ENCODE measurements around the gene SLC25A30. TPM values are rescaled to one million over a fixed set of nuclear protein-coding genes. Genes with fewer than 3 reads are reported as not detected.
A peak's percentile ranks its signal among the peaks of the same experiment; 100 is the strongest.

The SLC25A30 gene
- total and polyA plus RNA-seq, 2 experiments from 2014 or later = 4.5 to 10.2 TPM

- peak overlapping the region; percentile 56 for H3K4me2 ChIP-seq (ENCODE audit: unreplicated experiment)
- no peaks in the 10 kb centered on the region for H3K79me2 ChIP-seq (ENCODE audit: insufficient read depth)
- H3K9ac ChIP-seq = no peak overlapping the region
- no peak for TF ChIP-seq EZH2phosphoT487 (IDR thresholded peaks at IDR 0.05; ENCODE audit: insufficient read depth, low read depth)
- TF ChIP-seq EZH2 (IDR thresholded peaks at IDR 0.05; ENCODE audit: insufficient read depth, poor library complexity, severe bottlenecking) = no peak
- H3K9me3 ChIP-seq (ENCODE audit: low read depth) = no peaks in the 10 kb centered on the region
- H3K27me3 ChIP-seq (replicated peaks; ENCODE audit: insufficient read depth) = no peaks in the 10 kb centered on the region
- peak; percentile 84 for DNase-seq
- WGBS, 2 experiments (ENCODE audit: low coverage in 1 of 2, low lambda C conversion rate in 2 of 2, missing lambda C conversion rate in 2 of 2) = 19 to 21% methylated on average over 30 of the region's 30 CpGs
- peak overlapping the region; percentile 21; the same call in 1 of the 2 replicates for H3K4me3 ChIP-seq
- H3F3A ChIP-seq (ENCODE audit: insufficient read depth) = peaks cover 3% of the 10 kb centered on the region; the same call in 1 of the 2 replicates
- no peaks in the 10 kb centered on the region for H3K9me2 ChIP-seq (ENCODE audit: insufficient read depth)
- H3K4me1 ChIP-seq (ENCODE audit: insufficient read depth) = 0 out of 2 replicates have a peak, but pooled peaks cover 8% of the 10 kb centered on the region
- in situ Hi-C loops (cut with MboI) = no loop called here
- H2AFZ ChIP-seq = peak overlapping the region; percentile 54; the same call in 1 of the 2 replicates
- no peaks in the 10 kb centered on the region for H4K20me1 ChIP-seq (ENCODE audit: insufficient read depth)
- no peaks in the 10 kb centered on the region for H3K36me3 ChIP-seq (ENCODE audit: low read depth)
- no peak overlapping the region for H3K27ac ChIP-seq
Measured at GRCh38 chr13:45370922-45371406, 47.2 kb downstream of the SLC25A30 start.

- Histone ChIP-seq H3K79me2 (ENCODE audit: insufficient read depth) (no peaks in the 10 kb centered on the region), H3K9me2 (ENCODE audit: insufficient read depth) (no peaks in the 10 kb centered on the region), H3F3A (ENCODE audit: insufficient read depth) (peaks cover 3% of the 10 kb centered on the region; the same call in 1 of the 2 replicates), H3K4me3 (no peak overlapping the region), H3K9me3 (ENCODE audit: low read depth) (no peaks in the 10 kb centered on the region), H2AFZ (no peak overlapping the region), H3K36me3 (ENCODE audit: low read depth) (no peaks in the 10 kb centered on the region), H3K4me1 (ENCODE audit: insufficient read depth) (0 out of 2 replicates have a peak, but pooled peaks cover 8% of the 10 kb centered on the region), H4K20me1 (ENCODE audit: insufficient read depth) (no peaks in the 10 kb centered on the region), H3K27ac (no peak overlapping the region), H3K27me3 (replicated peaks; ENCODE audit: insufficient read depth) (no peaks in the 10 kb centered on the region), H3K9ac (no peak overlapping the region), H3K4me2 (ENCODE audit: unreplicated experiment) (no peak overlapping the region)
- no peak for DNase-seq
- in situ Hi-C loops (cut with MboI) = no loop called here
- TF ChIP-seq EZH2phosphoT487 (IDR thresholded peaks at IDR 0.05; ENCODE audit: insufficient read depth, low read depth) = no peak
- no peak for TF ChIP-seq EZH2 (IDR thresholded peaks at IDR 0.05; ENCODE audit: insufficient read depth, poor library complexity, severe bottlenecking)
- 93 to 100% methylated on average over 4 of the region's 4 CpGs for WGBS, 2 experiments (ENCODE audit: low coverage in 1 of 2, low lambda C conversion rate in 2 of 2, missing lambda C conversion rate in 2 of 2)
Measured at GRCh38 chr13:45369116-45369515, 49.1 kb downstream of the SLC25A30 start.

- H3K9ac ChIP-seq = no peak overlapping the region
- H3K27ac ChIP-seq = no peak overlapping the region
- H3K9me2 ChIP-seq (ENCODE audit: insufficient read depth) = no peaks in the 10 kb centered on the region
- H3K36me3 ChIP-seq (ENCODE audit: low read depth) = no peaks in the 10 kb centered on the region
- H3K79me2 ChIP-seq (ENCODE audit: insufficient read depth) = no peaks in the 10 kb centered on the region
- no peaks in the 10 kb centered on the region for H3K27me3 ChIP-seq (replicated peaks; ENCODE audit: insufficient read depth)
- TF ChIP-seq EZH2phosphoT487 (IDR thresholded peaks at IDR 0.05; ENCODE audit: insufficient read depth, low read depth) (no peak), EZH2 (IDR thresholded peaks at IDR 0.05; ENCODE audit: insufficient read depth, poor library complexity, severe bottlenecking) (no peak)
- H3K4me2 ChIP-seq (ENCODE audit: unreplicated experiment) = no peak overlapping the region
- no peaks in the 10 kb centered on the region for H3K9me3 ChIP-seq (ENCODE audit: low read depth)
- H3K4me3 ChIP-seq = no peak overlapping the region
- in situ Hi-C loops (cut with MboI) = no loop called here
- no peaks in the 10 kb centered on the region for H4K20me1 ChIP-seq (ENCODE audit: insufficient read depth)
- H2AFZ ChIP-seq = no peak overlapping the region
- H3F3A ChIP-seq (ENCODE audit: insufficient read depth) = peaks cover 3% of the 10 kb centered on the region; the same call in 1 of the 2 replicates
- WGBS, 2 experiments (ENCODE audit: low coverage in 1 of 2, low lambda C conversion rate in 2 of 2, missing lambda C conversion rate in 2 of 2) = 63 to 68% methylated on average over 3 of the region's 3 CpGs
- H3K4me1 ChIP-seq (ENCODE audit: insufficient read depth) = 0 out of 2 replicates have a peak, but pooled peaks cover 8% of the 10 kb centered on the region
- no peak for DNase-seq
Measured at GRCh38 chr13:45368571-45368970, 49.6 kb downstream of the SLC25A30 start.

- Histone ChIP-seq H3K4me2 (ENCODE audit: unreplicated experiment) (no peak overlapping the region), H3K27ac (peak overlapping the region; percentile 47; the same call in 1 of the 2 replicates), H3K9me2 (ENCODE audit: insufficient read depth) (no peaks in the 10 kb centered on the region), H3K27me3 (replicated peaks; ENCODE audit: insufficient read depth) (no peaks in the 10 kb centered on the region), H3K36me3 (ENCODE audit: low read depth) (no peaks in the 10 kb centered on the region), H2AFZ (no peak overlapping the region), H3F3A (ENCODE audit: insufficient read depth) (peaks cover 3% of the 10 kb centered on the region; the same call in 1 of the 2 replicates), H3K4me3 (no peak overlapping the region), H3K79me2 (ENCODE audit: insufficient read depth) (no peaks in the 10 kb centered on the region), H3K9me3 (ENCODE audit: low read depth) (no peaks in the 10 kb centered on the region), H3K9ac (no peak overlapping the region), H3K4me1 (ENCODE audit: insufficient read depth) (0 out of 2 replicates have a peak, but pooled peaks cover 8% of the 10 kb centered on the region), H4K20me1 (ENCODE audit: insufficient read depth) (no peaks in the 10 kb centered on the region)
- TF ChIP-seq EZH2phosphoT487 (IDR thresholded peaks at IDR 0.05; ENCODE audit: insufficient read depth, low read depth) (no peak), EZH2 (IDR thresholded peaks at IDR 0.05; ENCODE audit: insufficient read depth, poor library complexity, severe bottlenecking) (no peak)
- DNase-seq = no peak
- in situ Hi-C loops (cut with MboI) = no loop called here
- 75 to 78% methylated on average over 4 of the region's 4 CpGs for WGBS, 2 experiments (ENCODE audit: low coverage in 1 of 2, low lambda C conversion rate in 2 of 2, missing lambda C conversion rate in 2 of 2)
Measured at GRCh38 chr13:45368005-45368404, 50.2 kb downstream of the SLC25A30 start.

All from GM23248 (cell line).